Upper lobe of right lung (tissue), 1 donor: ENCODE data around the gene C1orf210. TPM values are rescaled to one million over a fixed set of nuclear protein-coding genes. Genes with fewer than 3 reads are reported as not detected.

Source experiments
- ATAC-seq: fragments of 200-7000 bp; cut with Tn5 transposase; one replicate; pipeline ENCODE4 v1.9.1; 2020; ENCODE audit warnings: mild to moderate bottlenecking, moderate library complexity
- DNase-seq: peaks from one replicate; pipeline ENCODE4 v3.0.0-alpha.2; 2020
- H3K27ac ChIP-seq: fragments of 200-600 bp; one replicate; pipeline ENCODE4 v1.8.0; 2022
- H3K27me3 ChIP-seq: fragments of 200-600 bp; one replicate; pipeline ENCODE4 v1.8.0; 2022; ENCODE audit warnings: mild to moderate bottlenecking
- H3K36me3 ChIP-seq: fragments of 200-600 bp; one replicate; pipeline ENCODE4 v1.8.0; 2022
- H3K4me1 ChIP-seq: fragments of 200-600 bp; one replicate; pipeline ENCODE4 v1.8.0; 2022
- H3K4me3 ChIP-seq: fragments of 200-600 bp; one replicate; pipeline ENCODE4 v1.8.0; 2022; ENCODE audit warnings: mild to moderate bottlenecking
- H3K9me3 ChIP-seq: fragments of 200-600 bp; one replicate; pipeline ENCODE4 v1.8.0; 2022
- CTCF ChIP-seq: fragments of 200-600 bp; IDR thresholded peaks from one replicate; pipeline ENCODE4 v1.8.0; 2022; ENCODE audit warnings: antibody characterized with exemption
- intact Hi-C: fragments of 100-400 bp; cut with DNase I; formaldehyde crosslinking; loops from one replicate; pipeline ENCODE4 v1.11.0; 2022
- total RNA-seq: library from RNA; stranded (reverse); fragmentation: NEBNext Ultra II Directional; extraction: Animal tissue kit (Norgen Biotek cat#: 25700); gene quantifications from one replicate; pipeline ENCODE4 v1.2.1, GENCODE V29; 2021
- donor health status: DM: no; HTN: yes; CAD: no; lungs with severe emphysema.

The C1orf210 gene
- total RNA-seq, 1 donor from 2014 or later, result 18.9 TPM

DNA sequence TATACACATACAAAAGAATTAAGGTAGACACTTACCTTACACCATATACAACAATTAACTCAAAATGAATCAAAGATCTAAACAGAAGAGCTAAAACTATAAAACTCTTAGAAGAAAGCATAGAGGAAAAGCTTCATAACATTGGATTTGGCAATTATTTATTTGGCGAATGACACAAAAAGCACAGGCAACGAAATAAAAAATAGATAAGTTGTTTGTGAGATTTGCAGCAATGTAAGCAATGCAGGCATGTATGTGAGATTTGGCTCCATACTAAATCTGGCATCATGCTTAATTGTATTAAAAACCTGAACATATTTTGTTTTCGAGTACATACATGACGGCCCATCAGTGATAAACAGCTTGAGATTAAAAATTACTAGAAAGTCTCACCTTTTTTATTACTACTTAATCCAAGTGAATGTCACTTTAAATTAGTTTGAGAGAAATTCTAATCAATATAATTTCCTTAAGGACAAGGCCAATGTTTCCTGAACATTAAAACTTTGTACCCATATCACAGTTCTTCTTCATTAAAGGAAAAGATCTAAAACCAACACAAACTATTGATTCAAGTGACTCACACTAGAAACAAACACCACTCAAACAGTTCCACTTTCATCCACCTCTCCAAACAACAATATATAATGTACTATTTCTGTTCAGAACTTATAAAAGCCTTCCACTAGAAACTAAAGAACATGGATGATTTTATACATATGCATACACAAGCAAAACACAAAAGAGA lies 38.7 kb downstream of the C1orf210 start:
- H3K27me3 ChIP-seq, result no peaks in the 10 kb centered on the region
- ATAC-seq (no peak), DNase-seq (no peak)
- no peaks in the 10 kb centered on the region for H3K4me1 ChIP-seq
- intact Hi-C loops, result no loop called here
- TF ChIP-seq CTCF, result no peak
- H3K36me3 ChIP-seq, result no peaks in the 10 kb centered on the region
- no peak overlapping the region for H3K27ac ChIP-seq
- H3K4me3 ChIP-seq, result no peak overlapping the region
- H3K9me3 ChIP-seq, result no peaks in the 10 kb centered on the region

- TF ChIP-seq CTCF, result no peak
- Histone ChIP-seq H3K27ac (no peak overlapping the region), H3K27me3 (no peaks in the 10 kb centered on the region), H3K4me3 (no peak overlapping the region), H3K36me3 (no peaks in the 10 kb centered on the region), H3K4me1 (peaks cover 11% of the 10 kb centered on the region), H3K9me3 (no peaks in the 10 kb centered on the region)
- ATAC-seq (no peak), DNase-seq (no peak)
- intact Hi-C loops, result no loop called here
Observed at GRCh38 chr1:43243299-43243698, 42.1 kb downstream of the C1orf210 start.

GRCh38 chr1:43241413-43241836 lies 44.0 kb downstream of the C1orf210 start:
- no peak overlapping the region for H3K4me3 ChIP-seq
- intact Hi-C loops, result no loop called here
- DNase-seq (no peak), ATAC-seq (peak; percentile 63)
- H3K36me3 ChIP-seq, result no peaks in the 10 kb centered on the region
- H3K4me1 ChIP-seq, result peaks cover 13% of the 10 kb centered on the region
- no peaks in the 10 kb centered on the region for H3K9me3 ChIP-seq
- no peak overlapping the region for H3K27ac ChIP-seq
- no peak for TF ChIP-seq CTCF
- H3K27me3 ChIP-seq, result no peaks in the 10 kb centered on the region

GRCh38 chr1:43239484-43239883 lies 45.9 kb downstream of the C1orf210 start:
- Histone ChIP-seq H3K27ac (no peak overlapping the region), H3K36me3 (no peaks in the 10 kb centered on the region), H3K4me1 (peaks cover 13% of the 10 kb centered on the region), H3K27me3 (no peaks in the 10 kb centered on the region), H3K9me3 (no peaks in the 10 kb centered on the region), H3K4me3 (no peak overlapping the region)
- ATAC-seq, result no peak
- TF ChIP-seq CTCF, result no peak
- no peak for DNase-seq
- intact Hi-C loops, result loop anchor here (10.0 kb wide), 1 partner anchor 115 kb away; the partner anchor contains the start of gene CDC20

- no peaks in the 10 kb centered on the region for H3K9me3 ChIP-seq
- TF ChIP-seq CTCF, result no peak
- H3K4me3 ChIP-seq, result no peak overlapping the region
- intact Hi-C loops, result loop anchor here (10.0 kb wide), 1 partner anchor 116 kb away; the partner anchor contains the start of gene CDC20
- DNase-seq, result no peak
- H3K4me1 ChIP-seq, result peaks cover 13% of the 10 kb centered on the region
- ATAC-seq, result no peak
- no peaks in the 10 kb centered on the region for H3K27me3 ChIP-seq
- H3K27ac ChIP-seq, result no peak overlapping the region
- no peaks in the 10 kb centered on the region for H3K36me3 ChIP-seq
Observed at GRCh38 chr1:43238991-43239469, 46.4 kb downstream of the C1orf210 start.
